Stimulated activated CD8-positive, alpha-beta memory T cell treated with anti-CD3 and anti-CD28 coated beads, Interleukin-15, amount 100 ng/mL, for 4 hours (primary cell): ENCODE measurements around the gene HSPB9.
"Not testable (repeated sequence)": the region's sequence is repeated elsewhere in the genome, so short reads cannot be mapped to it uniquely, and the experiment has no call there.

Source experiments
- DNase-seq, 2 donors: peaks; one replicate each; pipeline ENCODE4 v3.0.0-alpha.2; 2020; ENCODE audit warnings: low read depth in 2 of 2

Gene HSPB9

DNA sequence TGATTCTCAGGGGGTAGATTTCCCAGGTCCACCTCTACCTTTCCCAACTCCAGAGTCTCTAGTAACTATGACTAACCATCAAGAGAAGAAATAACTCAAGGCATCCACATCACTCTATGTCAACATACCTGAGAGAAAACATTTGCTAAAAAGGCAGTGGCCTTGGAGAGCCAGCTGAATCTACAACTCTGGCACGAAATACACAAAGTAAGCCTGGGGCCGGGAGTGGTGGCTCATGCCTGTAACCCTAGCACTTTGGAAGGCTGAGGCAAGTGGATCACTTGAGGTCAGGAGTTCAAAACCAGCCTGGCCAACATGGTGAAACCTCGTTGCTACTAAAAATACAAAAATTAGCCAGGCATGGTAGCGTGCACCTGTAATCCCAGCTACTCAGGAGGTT, 20.5 kb downstream of the HSPB9 start:
- DNase-seq, result not testable (repeated sequence)

DNA sequence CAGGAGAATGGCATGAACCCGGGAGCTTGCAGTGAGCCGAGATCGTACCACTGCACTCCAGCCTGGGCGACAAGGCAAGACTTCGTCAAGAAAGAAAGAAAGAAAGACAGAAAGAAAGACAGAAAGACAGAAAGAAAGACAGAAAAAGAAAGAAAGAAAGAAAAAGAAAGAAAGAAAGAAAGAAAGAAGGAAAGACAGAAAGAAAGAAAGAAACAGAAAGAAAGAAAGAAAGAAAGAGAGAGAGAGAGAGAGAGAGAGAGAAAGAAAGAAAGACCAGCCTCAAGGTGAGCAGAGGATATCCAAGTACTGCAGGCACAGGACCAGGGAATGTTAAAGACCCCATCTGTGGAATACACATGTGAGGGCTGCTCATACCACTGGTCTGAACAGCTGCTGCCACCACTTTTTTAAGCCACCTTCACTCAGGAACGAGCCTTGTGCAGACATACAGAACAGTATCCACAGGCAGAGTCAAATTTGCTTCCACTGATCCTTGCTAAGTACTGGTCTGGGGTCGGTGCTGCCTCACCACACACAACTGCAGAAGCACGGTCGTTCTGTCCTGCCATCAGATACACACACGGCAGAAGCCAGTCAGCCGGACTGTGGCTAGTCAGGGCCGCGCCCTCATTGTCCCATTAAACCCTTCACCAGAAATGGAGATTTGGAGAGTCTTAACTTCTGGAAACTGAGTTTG, 24.5 kb downstream of the HSPB9 start:
- DNase-seq, result no peak

GRCh38 chr17:42153919-42154742, 31.5 kb downstream of the HSPB9 start:
- no peak for DNase-seq

DNA sequence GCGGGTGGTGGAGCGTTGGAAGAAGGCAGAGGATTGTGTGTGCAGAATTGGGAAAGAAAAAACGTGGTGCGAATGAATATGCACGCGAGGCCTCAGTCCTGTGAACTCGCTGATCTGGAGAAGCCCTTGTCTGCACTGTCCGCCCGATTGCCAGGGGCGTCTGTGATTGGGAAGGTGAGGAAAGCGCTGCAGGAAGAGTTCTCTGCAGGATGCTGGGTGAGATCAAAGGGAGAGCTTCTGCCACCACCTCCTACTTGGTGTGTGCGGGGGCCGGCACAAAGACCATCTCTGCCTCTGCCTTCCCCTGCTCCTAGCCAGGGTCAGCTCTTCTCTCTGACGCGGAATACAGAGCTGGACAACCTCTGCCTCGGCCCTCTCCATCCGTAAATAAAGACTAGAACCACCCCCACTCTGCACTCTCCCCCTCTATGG, 33.0 kb downstream of the HSPB9 start:
- DNase-seq, result no peak

DNA sequence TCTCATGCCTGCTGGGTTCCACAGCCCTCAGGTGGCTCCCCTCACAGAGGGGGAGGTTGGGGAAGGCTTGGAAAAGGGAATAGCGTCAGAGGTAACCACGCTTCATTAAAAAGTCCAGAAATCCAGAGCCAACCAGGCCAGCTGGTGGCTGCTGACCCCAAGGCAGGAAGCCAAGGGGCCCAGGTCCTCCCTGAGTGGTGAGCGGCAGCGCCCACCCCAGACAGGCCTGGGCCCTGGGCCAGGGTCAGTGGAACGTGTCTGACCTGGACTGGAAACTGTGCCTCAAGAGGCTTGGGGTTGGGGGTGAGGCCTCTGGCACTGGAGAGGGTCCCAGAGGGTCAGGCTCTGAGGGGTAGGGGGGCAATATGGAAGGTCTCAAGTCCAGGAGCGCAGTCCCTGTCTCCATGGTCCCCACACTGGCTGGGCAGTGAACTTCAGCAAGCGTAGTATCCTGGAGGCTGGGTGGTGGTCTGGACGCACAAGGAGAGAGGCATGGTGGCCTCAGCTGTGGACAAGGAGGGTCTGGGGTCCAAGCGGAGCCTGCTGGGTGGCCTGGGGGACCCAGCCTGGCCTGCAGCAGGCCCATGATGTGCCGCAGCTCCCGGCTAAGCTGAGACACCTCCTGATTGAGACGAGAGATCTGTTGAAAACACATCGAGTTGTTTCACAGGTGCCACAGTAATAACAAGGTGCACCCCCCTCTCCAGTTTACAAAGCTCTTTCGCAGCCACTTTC, 37.4 kb downstream of the HSPB9 start:
- DNase-seq, result no peak

GRCh38 chr17:42160531-42160910, 37.9 kb downstream of the HSPB9 start:
- DNase-seq, result no peak

- DNase-seq, result no peak
Observed at GRCh38 chr17:42163113-42163512, 40.5 kb downstream of the HSPB9 start.

- DNase-seq, result no peak
Observed at GRCh38 chr17:42163696-42164407, 41.2 kb downstream of the HSPB9 start.

DNA sequence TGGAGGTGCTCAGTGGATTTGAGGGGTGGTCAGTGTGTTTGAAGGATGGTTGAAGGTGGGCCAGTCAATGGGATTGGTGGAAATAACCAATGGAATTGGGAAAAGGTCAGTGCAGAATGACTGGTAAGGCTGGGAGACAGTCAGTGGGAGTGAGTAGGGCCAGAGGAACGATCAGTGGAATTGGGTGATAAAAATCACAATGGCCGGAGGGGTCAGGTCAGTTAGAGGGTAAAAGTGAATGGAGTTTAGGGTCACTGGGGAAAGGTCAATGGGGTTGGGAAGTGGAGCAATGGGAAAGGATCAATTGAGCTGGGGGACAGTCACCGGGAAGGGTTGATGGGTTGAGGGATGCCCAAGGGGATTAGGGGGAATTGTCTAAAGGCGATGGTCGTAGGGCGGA, 43.1 kb downstream of the HSPB9 start:
- no peak for DNase-seq

DNA sequence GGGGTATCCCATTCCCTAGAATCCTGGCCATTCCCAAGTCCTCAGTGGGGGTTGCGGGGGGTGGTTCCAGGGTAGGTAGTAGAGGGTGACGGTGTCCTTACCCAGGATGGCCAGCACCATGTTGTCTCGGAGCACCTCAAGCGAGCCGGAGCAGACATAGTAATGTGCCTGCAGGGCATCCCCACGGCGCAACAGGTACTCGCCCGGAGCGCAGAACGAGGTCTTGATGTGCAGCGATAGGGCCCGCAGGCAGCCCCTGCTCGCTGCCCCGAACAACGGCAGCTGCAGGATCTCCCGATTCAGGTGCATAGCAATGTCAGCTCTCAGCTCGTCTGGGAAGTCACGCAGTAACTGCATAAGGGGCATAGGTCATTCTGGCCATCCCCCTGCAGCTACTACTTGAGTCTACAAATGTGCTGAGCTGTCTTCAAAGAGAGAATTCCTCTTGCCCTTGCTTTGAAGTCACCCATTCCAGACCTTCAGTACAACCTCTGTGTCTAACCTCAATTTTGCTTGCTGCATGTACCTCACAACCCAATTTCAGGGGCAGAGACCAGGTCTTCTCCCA, 43.7 kb downstream of the HSPB9 start:
- no peak for DNase-seq

DNA sequence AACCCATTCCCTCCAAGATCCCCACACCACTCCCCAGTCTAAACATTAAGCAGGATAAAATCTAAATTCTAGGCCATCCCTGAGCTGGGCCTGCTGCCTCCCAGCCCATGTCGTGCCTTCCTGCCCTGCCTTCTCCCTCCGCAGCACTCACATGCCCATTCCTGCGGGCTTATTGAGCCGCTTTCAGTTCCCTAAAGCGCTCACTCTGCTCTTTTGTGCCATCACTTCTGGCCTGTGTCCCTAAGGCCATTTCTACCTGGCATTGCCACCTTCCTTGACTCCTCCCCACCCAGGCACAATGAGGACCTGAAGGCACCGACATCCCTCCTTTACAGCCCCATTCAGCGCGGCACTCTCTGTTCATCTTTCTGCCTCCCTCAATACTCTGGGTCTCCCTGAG, 45.2 kb downstream of the HSPB9 start:
- DNase-seq, result no peak

DNA sequence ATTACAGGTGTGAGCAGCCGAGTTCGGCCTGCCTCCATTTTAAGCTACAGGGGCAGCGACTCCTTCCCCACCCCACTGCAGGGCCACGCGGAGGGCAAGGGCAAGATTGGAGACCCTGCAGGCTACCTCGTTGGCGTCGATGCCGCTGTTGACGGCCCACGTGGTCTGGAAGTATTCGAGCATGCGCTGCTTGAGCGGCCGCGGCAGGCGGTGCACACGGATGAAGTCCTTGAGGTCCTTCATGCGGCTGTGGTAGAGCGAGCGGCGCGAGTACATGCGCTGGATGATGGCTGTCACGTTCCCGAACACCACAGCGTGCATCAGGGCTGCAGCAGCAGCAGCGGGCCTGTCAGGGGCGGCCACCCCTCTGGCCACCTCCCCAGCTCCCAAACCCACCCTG, 46.7 kb downstream of the HSPB9 start:
- no peak for DNase-seq

- DNase-seq, result no peak
Observed at GRCh38 chr17:42171831-42172230, 49.2 kb downstream of the HSPB9 start.
